ENCODE results near the gene ZNF22. TPM values are rescaled to one million over a fixed set of nuclear protein-coding genes. Genes with fewer than 3 reads are reported as not detected.
A peak's percentile ranks its signal among the peaks of the same experiment; 100 is the strongest.

The ZNF22 gene
- total RNA-seq, 1 experiment from 2014 or later: 36.9 TPM

GRCh38 chr10:44982496-44982895 is 18.2 kb upstream of the ZNF22 start:
- H3K4me1 Mint-ChIP-seq: peaks cover 59 to 65% of the 10 kb centered on the region in 2 experiments
- Histone ChIP-seq H3K9me3 (ENCODE audit: control insufficient read depth, low read depth, low read length) (no peaks in the 10 kb centered on the region), H2AFZ (ENCODE audit: low read length) (no peak overlapping the region), H3K14ac (ENCODE audit: insufficient read depth, low read length) (no peak overlapping the region; the same call in 1 of the 2 replicates), H3K79me2 (ENCODE audit: insufficient read depth, low read length) (no peaks in the 10 kb centered on the region), H4K91ac (ENCODE audit: insufficient read length, low read depth, low read length) (no peak overlapping the region), H3T11ph (ENCODE audit: low read length) (no peak overlapping the region), H2BK12ac (ENCODE audit: insufficient read length, low read depth, low read length) (no peak overlapping the region), H4K5ac (ENCODE audit: insufficient read length, low read depth, low read length) (no peak overlapping the region), H3K4ac (ENCODE audit: low read depth, low read length) (no peak overlapping the region), H3K4me2 (ENCODE audit: insufficient read depth, insufficient read length, low read length) (no peak overlapping the region), H2BK15ac (ENCODE audit: low read depth, low read length) (no peak overlapping the region), H3K56ac (ENCODE audit: insufficient read length, low read depth, low read length) (no peak overlapping the region), H3K27me3 (ENCODE audit: insufficient read depth, low read length) (no peaks in the 10 kb centered on the region), H3K23ac (ENCODE audit: insufficient read length, low read depth, low read length) (no peak overlapping the region), H4K8ac (replicated peaks; ENCODE audit: insufficient read length, low read depth, low read length) (no peak overlapping the region), H2BK120ac (ENCODE audit: low read depth, low read length, poor library complexity, severe bottlenecking) (no peak overlapping the region), H2BK5ac (ENCODE audit: insufficient read length, low read length) (no peak overlapping the region), H3K27ac (ENCODE audit: insufficient read length, low read depth, low read length) (no peak overlapping the region), H3K18ac (ENCODE audit: insufficient read length, low read depth, low read length) (no peak overlapping the region), H4K20me1 (ENCODE audit: control insufficient read depth, insufficient read depth, insufficient read length) (no peaks in the 10 kb centered on the region), H3K79me1 (ENCODE audit: insufficient read depth, low read depth, low read length, poor library complexity, severe bottlenecking) (no peaks in the 10 kb centered on the region), H3K4me1 (ENCODE audit: insufficient read depth, low read length) (peaks cover 11% of the 10 kb centered on the region; the same call in 1 of the 2 replicates), H2AK5ac (ENCODE audit: insufficient read length, low read length) (no peak overlapping the region), H3K9ac (ENCODE audit: extremely low read depth, insufficient read length, low read length) (no peak overlapping the region), H2BK20ac (ENCODE audit: low read depth, low read length, poor library complexity, severe bottlenecking) (no peak overlapping the region), H3K23me2 (ENCODE audit: insufficient read length, low read depth, low read length, poor library complexity, severe bottlenecking) (no peaks in the 10 kb centered on the region)
- H3K36me3 Mint-ChIP-seq (ENCODE audit: insufficient read depth in 1 of 3, low read depth in 3 of 3): peaks cover 3 to 4% (median 4%) of the 10 kb centered on the region in 3 experiments; a peak in 3 of 7 replicates
- no peak for TF ChIP-seq CTCF (conservative IDR thresholded peaks at IDR 0.05)
- no peak overlapping the region for H3K4me3 Mint-ChIP-seq
- no peak for DNase-seq
- peaks cover 4% of the 10 kb centered on the region for H3K27me3 Mint-ChIP-seq (ENCODE audit: low read depth)
- H3K9me3 Mint-ChIP-seq: no peaks in the 10 kb centered on the region
- WGBS (ENCODE audit: extremely low coverage, insufficient read length, low lambda C conversion rate): no CpG with 5 or more reads among the region's 9 CpGs
- peak overlapping the region in 1 of 3 experiments; percentile 59; a peak in 1 of 7 replicates for H3K27ac Mint-ChIP-seq

Data from H9 (cell line).